Measurements from ENCODE around the gene SFMBT1.

DNA sequence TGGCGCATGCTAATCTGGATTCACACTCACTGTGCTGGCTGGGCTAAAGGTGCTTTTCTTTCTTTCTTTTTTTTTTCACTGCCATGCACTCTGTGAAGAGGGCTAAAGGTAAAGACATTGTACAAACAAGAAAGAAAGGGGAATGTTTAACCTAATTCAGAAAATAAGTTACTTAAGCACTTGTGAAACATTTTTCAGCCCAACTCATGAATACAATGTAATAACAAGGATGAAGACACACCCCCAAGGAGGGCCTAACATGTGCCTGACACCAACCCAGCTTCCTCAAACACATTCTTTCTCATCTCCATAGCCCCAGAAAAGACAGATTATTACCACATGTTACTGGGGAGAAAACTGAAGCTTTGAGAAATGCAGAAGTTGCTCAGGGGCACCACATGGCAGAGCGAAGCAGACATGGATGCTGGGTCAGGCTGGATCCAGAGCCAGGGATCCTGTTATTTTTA, 154.2 kb downstream of the SFMBT1 start:
- TF ChIP-seq POLR2AphosphoS5 (IDR thresholded peaks at IDR 0.05; ENCODE audit: low read depth, low read length) (no peak), TAF1 (IDR thresholded peaks at IDR 0.05; ENCODE audit: borderline replicate concordance, insufficient read depth, low read length) (no peak)
- TF ChIP-seq, protein P1, sequence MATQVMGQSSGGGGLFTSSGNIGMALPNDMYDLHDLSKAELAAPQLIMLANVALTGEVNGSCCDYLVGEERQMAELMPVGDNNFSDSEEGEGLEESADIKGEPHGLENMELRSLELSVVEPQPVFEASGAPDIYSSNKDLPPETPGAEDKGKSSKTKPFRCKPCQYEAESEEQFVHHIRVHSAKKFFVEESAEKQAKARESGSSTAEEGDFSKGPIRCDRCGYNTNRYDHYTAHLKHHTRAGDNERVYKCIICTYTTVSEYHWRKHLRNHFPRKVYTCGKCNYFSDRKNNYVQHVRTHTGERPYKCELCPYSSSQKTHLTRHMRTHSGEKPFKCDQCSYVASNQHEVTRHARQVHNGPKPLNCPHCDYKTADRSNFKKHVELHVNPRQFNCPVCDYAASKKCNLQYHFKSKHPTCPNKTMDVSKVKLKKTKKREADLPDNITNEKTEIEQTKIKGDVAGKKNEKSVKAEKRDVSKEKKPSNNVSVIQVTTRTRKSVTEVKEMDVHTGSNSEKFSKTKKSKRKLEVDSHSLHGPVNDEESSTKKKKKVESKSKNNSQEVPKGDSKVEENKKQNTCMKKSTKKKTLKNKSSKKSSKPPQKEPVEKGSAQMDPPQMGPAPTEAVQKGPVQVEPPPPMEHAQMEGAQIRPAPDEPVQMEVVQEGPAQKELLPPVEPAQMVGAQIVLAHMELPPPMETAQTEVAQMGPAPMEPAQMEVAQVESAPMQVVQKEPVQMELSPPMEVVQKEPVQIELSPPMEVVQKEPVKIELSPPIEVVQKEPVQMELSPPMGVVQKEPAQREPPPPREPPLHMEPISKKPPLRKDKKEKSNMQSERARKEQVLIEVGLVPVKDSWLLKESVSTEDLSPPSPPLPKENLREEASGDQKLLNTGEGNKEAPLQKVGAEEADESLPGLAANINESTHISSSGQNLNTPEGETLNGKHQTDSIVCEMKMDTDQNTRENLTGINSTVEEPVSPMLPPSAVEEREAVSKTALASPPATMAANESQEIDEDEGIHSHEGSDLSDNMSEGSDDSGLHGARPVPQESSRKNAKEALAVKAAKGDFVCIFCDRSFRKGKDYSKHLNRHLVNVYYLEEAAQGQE (IDR thresholded peaks at IDR 0.05; ENCODE audit: insufficient read depth in 1 of 2, low read depth in 2 of 2, low read length in 2 of 2), result no peak

Measured in PFSK-1 (cell line).